DND-41 (cell line): ENCODE results near the gene TRERF1.

Experiments used
- ATAC-seq: fragments of 200-7000 bp; cut with Tn5 transposase; 3 replicates; pipeline ENCODE4 v1.9.1; 2021; ENCODE audit warnings: low read depth; ENCODE audit not compliant: insufficient read depth
- DNase-seq: peaks from one replicate; pipeline ENCODE4 v3.0.0-alpha.2; 2020
- H2AFZ ChIP-seq: 2 replicates; pipeline ENCODE4 v1.6.0; 2012; ENCODE audit warnings: low read depth, low read length
- H3K27ac ChIP-seq: 2 replicates; pipeline ENCODE4 v1.5.1; 2012; ENCODE audit warnings: low read length, inconsistent platforms
- H3K27me3 ChIP-seq: fragments of 200-600 bp; sonication (generic); 2 replicates; pipeline ENCODE4 v1.6.0; 2012; ENCODE audit warnings: low read length, mild to moderate bottlenecking, inconsistent platforms; ENCODE audit not compliant: insufficient read depth, poor library complexity
- H3K36me3 ChIP-seq: 2 replicates; pipeline ENCODE4 v1.5.1; 2012; ENCODE audit warnings: low read length, inconsistent platforms; ENCODE audit not compliant: insufficient read depth
- H3K4me1 ChIP-seq: 2 replicates; pipeline ENCODE4 v1.5.1; 2012; ENCODE audit warnings: mild to moderate bottlenecking, low read length; ENCODE audit not compliant: insufficient read depth
- H3K4me2 ChIP-seq: 2 replicates; pipeline ENCODE4 v1.6.0; 2012; ENCODE audit warnings: mild to moderate bottlenecking, moderate library complexity, low read length, inconsistent platforms; ENCODE audit not compliant: insufficient read depth
- H3K4me3 ChIP-seq, 2 experiments: fragments of 200-600 bp in 1 of 2; shearing (Covaris generic) in 1 of 2; 2 replicates each; pipeline ENCODE4 v1.5.1; 2012 to 2016; ENCODE audit warnings: inconsistent platforms in 2 of 2, low read length in 2 of 2, mild to moderate bottlenecking in 2 of 2, low read depth in 1 of 2, moderate library complexity in 1 of 2
- H3K79me2 ChIP-seq: 2 replicates; pipeline ENCODE4 v1.6.0; 2012; ENCODE audit warnings: low read length, inconsistent platforms; ENCODE audit not compliant: insufficient read depth
- H3K9ac ChIP-seq: 2 replicates; pipeline ENCODE4 v1.6.0; 2012; ENCODE audit warnings: low read depth, mild to moderate bottlenecking, inconsistent platforms, low read length, moderate library complexity
- H3K9me3 ChIP-seq: 2 replicates; pipeline ENCODE4 v1.5.1; 2012; ENCODE audit warnings: low read length, moderate library complexity, mild to moderate bottlenecking, inconsistent platforms; ENCODE audit not compliant: insufficient read depth, severe bottlenecking
- H4K20me1 ChIP-seq: 2 replicates; pipeline ENCODE4 v1.6.0; 2012; ENCODE audit warnings: low read length; ENCODE audit not compliant: insufficient read depth
- CTCF ChIP-seq: IDR thresholded peaks from 2 replicates; pipeline ENCODE4 v1.5.1; 2012; ENCODE audit warnings: borderline replicate concordance, low read length, moderate library complexity, mild to moderate bottlenecking; ENCODE audit not compliant: poor library complexity, severe bottlenecking; ENCODE audit errors: extremely low read depth
- EZH2 ChIP-seq: IDR thresholded peaks from 3 replicates; pipeline ENCODE4 v1.6.1; 2012; ENCODE audit warnings: borderline replicate concordance, low read depth, mild to moderate bottlenecking, moderate library complexity, low read length, inconsistent platforms; ENCODE audit not compliant: severe bottlenecking

Gene TRERF1

GRCh38 chr6:42280966-42281533, 170.7 kb downstream of the TRERF1 start:
- Histone ChIP-seq H3K27me3 (no peaks in the 10 kb centered on the region), H3K27ac (no peak overlapping the region), H3K4me1 (peaks cover 12% of the 10 kb centered on the region), H2AFZ (no peak overlapping the region), H3K4me2 (no peak overlapping the region), H3K9me3 (no peaks in the 10 kb centered on the region), H3K36me3 (no peaks in the 10 kb centered on the region), H4K20me1 (peaks cover 3% of the 10 kb centered on the region; the same call in 1 of the 2 replicates), H3K79me2 (no peaks in the 10 kb centered on the region), H3K4me3 (no peak overlapping the region), H3K9ac (no peak overlapping the region)
- TF ChIP-seq EZH2 (no peak), CTCF (no peak)
- ATAC-seq, result no peak
- DNase-seq, result no peak

- peaks cover 3% of the 10 kb centered on the region; the same call in 1 of the 2 replicates for H4K20me1 ChIP-seq
Measured at GRCh38 chr6:42279966-42280629, 171.6 kb downstream of the TRERF1 start.

DNA sequence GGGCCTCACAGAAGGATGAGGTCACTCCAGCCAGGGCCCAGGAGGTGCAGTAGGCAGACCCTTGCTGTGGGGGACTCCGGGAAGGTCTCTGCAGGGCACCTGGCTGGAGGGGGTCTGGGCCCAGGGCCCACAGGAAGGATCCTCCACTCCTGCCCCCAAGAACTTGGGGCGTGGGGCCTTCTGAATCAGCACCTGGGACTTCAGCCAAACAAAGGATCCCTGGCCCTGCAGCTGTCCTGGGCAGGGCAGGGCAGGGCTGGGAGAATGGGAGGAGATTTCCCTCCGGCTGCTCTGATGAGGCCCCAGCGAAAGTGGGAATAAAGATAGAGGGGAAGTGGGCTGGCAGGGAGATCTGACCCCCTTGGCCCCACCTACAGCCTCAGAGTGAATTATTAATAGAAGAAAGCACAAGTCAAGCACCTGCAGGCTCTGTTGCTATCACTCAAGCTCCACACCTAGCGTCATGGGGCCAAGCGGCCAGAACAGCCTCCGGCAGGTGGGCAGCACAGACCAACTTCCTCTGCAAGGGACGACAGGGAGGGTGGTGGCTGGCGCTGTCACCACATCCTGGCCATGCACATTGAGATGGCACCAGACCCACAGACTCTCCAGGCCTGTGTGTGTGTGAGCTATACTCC, 172.5 kb downstream of the TRERF1 start:
- Histone ChIP-seq H3K27ac (no peak overlapping the region), H3K4me3 (no peak overlapping the region), H3K36me3 (no peaks in the 10 kb centered on the region), H2AFZ (no peak overlapping the region), H4K20me1 (peaks cover 3% of the 10 kb centered on the region; the same call in 1 of the 2 replicates), H3K9me3 (no peaks in the 10 kb centered on the region), H3K9ac (no peak overlapping the region), H3K27me3 (no peaks in the 10 kb centered on the region), H3K4me2 (no peak overlapping the region), H3K79me2 (no peaks in the 10 kb centered on the region), H3K4me1 (peaks cover 12% of the 10 kb centered on the region)
- DNase-seq (no peak), ATAC-seq (no peak)
- TF ChIP-seq EZH2, result no peak

More at GRCh38 chr6:42279966-42280629, 171.6 kb downstream of the TRERF1 start:
- Histone ChIP-seq H3K79me2 (no peaks in the 10 kb centered on the region), H3K27ac (no peak overlapping the region), H3K4me3 (no peak overlapping the region), H3K9me3 (no peaks in the 10 kb centered on the region), H3K27me3 (no peaks in the 10 kb centered on the region), H2AFZ (no peak overlapping the region), H3K4me2 (no peak overlapping the region), H3K4me1 (peaks cover 12% of the 10 kb centered on the region), H3K36me3 (no peaks in the 10 kb centered on the region), H3K9ac (no peak overlapping the region)
- DNase-seq (no peak), ATAC-seq (no peak)
- TF ChIP-seq EZH2 (no peak), CTCF (no peak)
